LNCaP clone FGC (cell line): ENCODE results near the gene AIF1.
A peak's percentile ranks its signal among the peaks of the same experiment; 100 is the strongest.

ENCODE experiments used
- DNase-seq: peaks from one replicate; pipeline ENCODE4 v3.0.0-alpha.2; 2011; ENCODE audit warnings: low read depth
- H3K4me3 ChIP-seq: 2 replicates; pipeline ENCODE4 v1.5.1; 2011; ENCODE audit warnings: mild to moderate bottlenecking, low read depth, low read length, control low read depth
- CTCF ChIP-seq: IDR thresholded peaks from 2 replicates; pipeline ENCODE4 v1.5.1; 2012; ENCODE audit warnings: mild to moderate bottlenecking; ENCODE audit not compliant: control insufficient read depth, insufficient read depth; ENCODE audit errors: extremely low read depth

The AIF1 gene

DNA sequence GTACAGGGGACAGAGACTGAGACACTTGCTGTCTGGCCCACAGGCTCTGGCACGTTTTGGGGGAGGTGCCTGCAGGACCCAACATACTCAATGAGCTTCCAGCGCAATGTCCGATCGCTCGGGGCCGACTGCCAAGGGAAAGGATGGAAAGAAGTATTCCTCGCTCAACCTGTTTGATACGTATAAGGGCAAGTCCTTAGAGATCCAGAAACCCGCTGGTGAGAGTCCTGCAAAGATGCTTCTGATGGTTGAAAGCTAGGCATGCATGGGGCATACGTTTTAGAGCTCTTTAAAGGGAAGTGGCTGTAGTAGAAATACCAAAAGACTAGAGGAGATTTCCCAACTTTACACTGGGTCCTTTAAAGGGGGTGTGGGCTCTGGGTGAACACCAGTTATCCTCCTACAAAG lies 7.7 kb downstream of the AIF1 start:
- TF ChIP-seq CTCF, result no peak
- peak; percentile 86 for DNase-seq
- H3K4me3 ChIP-seq, result peak overlapping the region; percentile 99

- DNase-seq, result no peak
- no peak for TF ChIP-seq CTCF
- H3K4me3 ChIP-seq, result no peak overlapping the region
These were observed 9.0 kb downstream of the AIF1 start for GRCh38 chr6:31624070-31624469.

GRCh38 chr6:31626952-31627351 lies 11.9 kb downstream of the AIF1 start:
- H3K4me3 ChIP-seq, result no peak overlapping the region
- no peak for TF ChIP-seq CTCF
- DNase-seq, result no peak

- no peak for TF ChIP-seq CTCF
- H3K4me3 ChIP-seq, result no peak overlapping the region
- DNase-seq, result no peak
These were observed 12.8 kb downstream of the AIF1 start for GRCh38 chr6:31627690-31628287.

GRCh38 chr6:31629014-31629413 lies 14.0 kb downstream of the AIF1 start:
- TF ChIP-seq CTCF, result no peak
- DNase-seq, result no peak
- H3K4me3 ChIP-seq, result no peak overlapping the region

GRCh38 chr6:31630177-31630934 lies 15.3 kb downstream of the AIF1 start:
- DNase-seq, result no peak
- no peak for TF ChIP-seq CTCF
- H3K4me3 ChIP-seq, result no peak overlapping the region
